Neural progenitor cell (in vitro differentiated cells): Measurements from ENCODE around the gene LRRK2. TPM values are rescaled to one million over a fixed set of nuclear protein-coding genes. Genes with fewer than 3 reads are reported as not detected.
"Not testable (repeated sequence)": the region's sequence is repeated elsewhere in the genome, so short reads cannot be mapped to it uniquely, and the experiment has no call there.

ENCODE experiments used
- DNase-seq: peaks from one replicate; pipeline ENCODE4 v3.0.0-alpha.2; 2016; ENCODE audit warnings: low spot score
- H2AFZ ChIP-seq: fragments of 200-600 bp; sonication (generic); replicated peaks from 2 replicates; pipeline ENCODE4 v1.6.1; 2016; ENCODE audit warnings: antibody characterized with exemption
- H3F3A ChIP-seq: fragments of 200-600 bp; sonication (generic); 2 replicates; pipeline ENCODE4 v1.6.1; 2016; ENCODE audit warnings: antibody characterized with exemption, low read depth
- H3K27ac ChIP-seq: fragments of 200-600 bp; sonication (generic); 2 replicates; pipeline ENCODE4 v1.5.1; 2016; ENCODE audit warnings: mild to moderate bottlenecking
- H3K27me3 ChIP-seq: fragments of 200-600 bp; sonication (generic); 2 replicates; pipeline ENCODE4 v1.6.1; 2016; ENCODE audit warnings: mild to moderate bottlenecking, moderate library complexity
- H3K36me3 ChIP-seq: fragments of 200-600 bp; sonication (generic); 2 replicates; pipeline ENCODE4 v1.5.1; 2016
- H3K4me1 ChIP-seq: fragments of 200-600 bp; sonication (generic); 2 replicates; pipeline ENCODE4 v1.6.1; 2016; ENCODE audit warnings: mixed run types
- H3K4me2 ChIP-seq: fragments of 200-600 bp; sonication (generic); 2 replicates; pipeline ENCODE4 v1.6.1; 2016
- H3K4me3 ChIP-seq: fragments of 200-600 bp; sonication (generic); 2 replicates; pipeline ENCODE4 v1.5.1; 2016
- H3K79me2 ChIP-seq: fragments of 200-600 bp; sonication (generic); 2 replicates; pipeline ENCODE4 v1.6.1; 2016; ENCODE audit warnings: low read depth
- H3K9ac ChIP-seq: fragments of 200-600 bp; sonication (generic); 2 replicates; pipeline ENCODE4 v1.6.1; 2016
- H3K9me3 ChIP-seq: fragments of 200-600 bp; sonication (generic); 2 replicates; pipeline ENCODE4 v1.5.1; 2016; ENCODE audit warnings: low read depth
- H4K20me1 ChIP-seq: fragments of 200-600 bp; sonication (generic); 2 replicates; pipeline ENCODE4 v1.6.1; 2016; ENCODE audit warnings: low read depth
- H3K27ac Mint-ChIP-seq: 3 replicates; pipeline ENCODE4 v1.8.0; 2021; ENCODE audit warnings: mixed read lengths
- H3K27me3 Mint-ChIP-seq: 2 replicates; pipeline ENCODE4 v1.8.0; 2022; ENCODE audit warnings: low read depth, mild to moderate bottlenecking, inconsistent platforms, moderate library complexity, mixed read lengths; ENCODE audit not compliant: insufficient read depth
- H3K36me3 Mint-ChIP-seq: 3 replicates; pipeline ENCODE4 v1.8.0; 2021; ENCODE audit warnings: mixed read lengths
- H3K4me1 Mint-ChIP-seq: 3 replicates; pipeline ENCODE4 v1.8.0; 2021; ENCODE audit warnings: mixed read lengths
- H3K4me3 Mint-ChIP-seq: 3 replicates; pipeline ENCODE4 v1.8.0; 2021; ENCODE audit warnings: mild to moderate bottlenecking, moderate library complexity, mixed read lengths
- H3K9me3 Mint-ChIP-seq: 3 replicates; pipeline ENCODE4 v1.8.0; 2020; ENCODE audit warnings: mixed read lengths
- CTCF ChIP-seq: fragments of 200-600 bp; sonication (generic); IDR thresholded peaks from 2 replicates; pipeline ENCODE4 v1.5.1; 2017; ENCODE audit warnings: antibody characterized with exemption, mild to moderate bottlenecking
- EZH2 ChIP-seq: fragments of 200-600 bp; sonication (generic); IDR thresholded peaks from 2 replicates; pipeline ENCODE4 v1.6.1; 2017; ENCODE audit warnings: antibody characterized with exemption, mild to moderate bottlenecking, moderate library complexity
- EZH2phosphoT487 ChIP-seq: fragments of 200-600 bp; sonication (generic); IDR thresholded peaks from 2 replicates; pipeline ENCODE4 v1.6.1; 2017; ENCODE audit warnings: antibody characterized with exemption
- total RNA-seq: library from RNA; depleted of rRNA; stranded (reverse); fragments of >200 nt; gene quantifications from 2 replicates; pipeline ENCODE4 v1.2.3, GENCODE V29; 2015; ENCODE audit warnings: low replicate concordance

LRRK2 gene
- total RNA-seq, 1 donor from 2014 or later, result 0.11 TPM

DNA sequence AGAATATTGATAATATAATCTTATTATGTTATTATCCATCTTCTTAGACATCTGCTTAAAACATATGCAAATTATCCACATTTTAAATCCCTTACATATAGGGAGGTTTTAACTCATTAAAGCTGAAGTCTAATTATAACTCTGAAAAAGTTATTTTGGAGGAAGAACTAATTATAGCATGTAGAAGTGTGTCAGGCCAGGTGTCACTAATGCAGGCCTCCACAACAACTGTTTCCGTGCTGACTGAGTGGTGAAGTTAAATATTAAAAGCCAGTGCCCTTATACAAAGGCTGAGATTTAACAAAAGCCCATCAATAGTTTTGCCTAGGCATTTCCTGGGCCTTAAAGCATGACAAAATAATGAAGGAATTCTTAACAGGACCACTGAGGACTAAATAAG lies 157.4 kb downstream of the LRRK2 start:
- Mint-ChIP-seq H3K27ac (no peak overlapping the region), H3K4me3 (no peak overlapping the region), H3K27me3 (no peaks in the 10 kb centered on the region), H3K9me3 (no peaks in the 10 kb centered on the region), H3K36me3 (no peaks in the 10 kb centered on the region), H3K4me1 (peaks cover 2% of the 10 kb centered on the region)
- TF ChIP-seq CTCF (no peak), EZH2phosphoT487 (no peak), EZH2 (no peak)
- no peak overlapping the region for H3K9ac ChIP-seq
- H3K79me2 ChIP-seq, result no peaks in the 10 kb centered on the region
- no peak for DNase-seq
- H3F3A ChIP-seq, result no peaks in the 10 kb centered on the region
- H3K27ac ChIP-seq, result no peak overlapping the region
- H3K4me2 ChIP-seq, result no peak overlapping the region
- H2AFZ ChIP-seq, result no peak overlapping the region
- no peaks in the 10 kb centered on the region for H3K4me1 ChIP-seq
- no peak overlapping the region for H3K4me3 ChIP-seq
- H3K27me3 ChIP-seq, result no peaks in the 10 kb centered on the region
- H4K20me1 ChIP-seq, result no peaks in the 10 kb centered on the region
- H3K9me3 ChIP-seq, result no peaks in the 10 kb centered on the region
- H3K36me3 ChIP-seq, result no peaks in the 10 kb centered on the region

GRCh38 chr12:40387279-40387678 lies 162.5 kb downstream of the LRRK2 start:
- not testable (repeated sequence) for H3F3A ChIP-seq, H3K4me2 ChIP-seq, H3K9ac ChIP-seq, H3K36me3 ChIP-seq, H3K27me3 ChIP-seq, H3K79me2 ChIP-seq, H2AFZ ChIP-seq, H3K27ac Mint-ChIP-seq, H3K27ac ChIP-seq, H3K9me3 ChIP-seq, H3K4me3 Mint-ChIP-seq, H3K36me3 Mint-ChIP-seq, H3K27me3 Mint-ChIP-seq, H3K4me3 ChIP-seq, H3K4me1 Mint-ChIP-seq, H3K4me1 ChIP-seq, DNase-seq, H4K20me1 ChIP-seq, H3K9me3 Mint-ChIP-seq

DNA sequence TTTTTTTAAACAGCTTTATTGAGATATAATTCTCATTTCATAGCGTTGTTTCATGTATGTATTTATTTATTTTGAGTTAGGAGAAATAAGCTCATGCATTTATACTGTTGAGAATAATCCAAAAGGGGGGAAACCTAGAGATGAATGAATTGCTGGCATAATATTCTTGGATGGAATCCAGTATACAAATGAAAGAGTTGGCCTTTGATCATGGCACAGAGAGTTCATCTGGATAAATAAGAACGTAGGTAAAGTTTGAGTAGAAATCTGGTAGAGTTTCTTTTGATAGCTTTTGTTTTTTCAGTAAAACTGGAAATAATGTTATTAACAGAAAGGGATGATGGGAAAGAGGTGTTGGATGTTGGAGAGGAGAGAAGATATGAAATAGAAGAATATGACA lies 166.2 kb downstream of the LRRK2 start:
- Mint-ChIP-seq H3K36me3 (no peaks in the 10 kb centered on the region), H3K4me3 (no peak overlapping the region), H3K27me3 (no peaks in the 10 kb centered on the region), H3K27ac (no peak overlapping the region), H3K4me1 (peaks cover 2% of the 10 kb centered on the region), H3K9me3 (no peaks in the 10 kb centered on the region)
- Histone ChIP-seq H3K9ac (no peak overlapping the region), H3K27ac (no peak overlapping the region), H3F3A (no peaks in the 10 kb centered on the region), H3K27me3 (no peaks in the 10 kb centered on the region), H3K4me2 (no peak overlapping the region), H3K36me3 (no peaks in the 10 kb centered on the region), H4K20me1 (no peaks in the 10 kb centered on the region), H3K4me1 (no peaks in the 10 kb centered on the region), H3K9me3 (no peaks in the 10 kb centered on the region), H3K79me2 (no peaks in the 10 kb centered on the region), H2AFZ (no peak overlapping the region), H3K4me3 (no peak overlapping the region)
- no peak for TF ChIP-seq EZH2phosphoT487
- no peak for TF ChIP-seq CTCF
- no peak for TF ChIP-seq EZH2
- DNase-seq, result no peak

- H3K9me3 Mint-ChIP-seq, result no peaks in the 10 kb centered on the region
- DNase-seq, result no peak
- no peaks in the 10 kb centered on the region for H3K27me3 Mint-ChIP-seq
- Histone ChIP-seq H3K27ac (no peak overlapping the region), H3K79me2 (no peaks in the 10 kb centered on the region), H3K9ac (no peak overlapping the region), H3K36me3 (no peaks in the 10 kb centered on the region), H3K4me3 (no peak overlapping the region), H4K20me1 (no peaks in the 10 kb centered on the region), H3F3A (no peaks in the 10 kb centered on the region), H2AFZ (no peak overlapping the region), H3K4me2 (no peak overlapping the region), H3K27me3 (no peaks in the 10 kb centered on the region), H3K4me1 (no peaks in the 10 kb centered on the region), H3K9me3 (no peaks in the 10 kb centered on the region)
- no peak overlapping the region for H3K4me3 Mint-ChIP-seq
- TF ChIP-seq EZH2 (no peak), EZH2phosphoT487 (no peak), CTCF (no peak)
- H3K27ac Mint-ChIP-seq, result no peak overlapping the region
- H3K4me1 Mint-ChIP-seq, result no peaks in the 10 kb centered on the region
- H3K36me3 Mint-ChIP-seq, result no peaks in the 10 kb centered on the region
These were observed 168.2 kb downstream of the LRRK2 start for GRCh38 chr12:40393026-40393425.
